GM10266 (cell line): ENCODE data around the gene RNF181.

ENCODE experiments used
- DNase-seq: peaks from one replicate; pipeline ENCODE4 v3.0.0; 2012; ENCODE audit errors: extremely low spot score
- TF ChIP-seq, protein P1 (sequence below): IDR thresholded peaks from 2 replicates; pipeline ENCODE4 v1.5.1; 2012; ENCODE audit warnings: mild to moderate bottlenecking, low read depth; ENCODE audit not compliant: control insufficient read depth, insufficient read depth; ENCODE audit errors: missing control alignments

RNF181 gene

DNA sequence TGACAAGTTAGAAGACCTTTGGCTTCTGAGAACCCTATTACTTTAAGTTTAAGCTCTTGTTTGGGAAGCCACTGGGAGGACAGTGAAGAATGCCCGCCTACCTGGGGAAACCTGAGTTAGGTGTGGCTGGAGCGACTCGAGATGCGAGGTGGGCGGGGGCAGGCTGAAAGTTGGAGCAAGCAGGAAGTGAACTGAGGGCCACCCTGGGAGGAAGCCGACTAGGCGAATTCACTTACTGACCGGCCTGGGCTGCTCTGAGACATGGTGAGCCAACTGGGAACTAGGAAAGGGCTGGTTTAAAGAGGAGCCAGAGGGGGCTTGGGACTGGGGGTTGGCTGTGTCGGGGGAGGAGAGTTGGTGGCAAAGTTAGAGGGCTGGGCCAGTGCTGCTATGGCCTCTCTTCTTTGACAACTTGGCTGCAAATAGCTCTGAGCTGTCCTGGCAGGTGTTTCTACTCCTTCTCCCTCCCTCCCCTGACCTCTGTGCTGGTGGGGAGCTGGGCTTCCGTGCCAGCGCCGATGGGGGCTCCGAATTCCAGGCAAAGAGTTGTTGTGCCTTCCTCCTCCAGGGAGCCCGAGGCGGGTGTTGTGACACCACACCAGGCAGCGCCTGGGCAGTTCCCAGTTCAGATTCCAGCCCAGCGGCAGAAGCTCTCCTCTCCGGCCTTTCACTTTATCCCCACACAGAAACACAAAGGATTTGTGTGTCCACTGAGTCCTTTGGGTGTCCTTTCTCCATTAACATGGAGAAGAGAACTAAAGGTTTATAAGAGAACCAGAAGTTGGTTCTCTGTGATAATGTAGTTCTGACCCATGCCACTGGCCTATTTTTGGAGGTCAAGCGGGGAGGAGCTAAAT lies 17.9 kb upstream of the RNF181 start, which contains the start of gene VAMP8:
VAMP8 (plus strand) TSS at position 201 of the 857 bp plus-strand sequence; CDS start at position 262, 61 bp downstream.
- DNase-seq: peak; percentile 73
- TF ChIP-seq, protein P1, sequence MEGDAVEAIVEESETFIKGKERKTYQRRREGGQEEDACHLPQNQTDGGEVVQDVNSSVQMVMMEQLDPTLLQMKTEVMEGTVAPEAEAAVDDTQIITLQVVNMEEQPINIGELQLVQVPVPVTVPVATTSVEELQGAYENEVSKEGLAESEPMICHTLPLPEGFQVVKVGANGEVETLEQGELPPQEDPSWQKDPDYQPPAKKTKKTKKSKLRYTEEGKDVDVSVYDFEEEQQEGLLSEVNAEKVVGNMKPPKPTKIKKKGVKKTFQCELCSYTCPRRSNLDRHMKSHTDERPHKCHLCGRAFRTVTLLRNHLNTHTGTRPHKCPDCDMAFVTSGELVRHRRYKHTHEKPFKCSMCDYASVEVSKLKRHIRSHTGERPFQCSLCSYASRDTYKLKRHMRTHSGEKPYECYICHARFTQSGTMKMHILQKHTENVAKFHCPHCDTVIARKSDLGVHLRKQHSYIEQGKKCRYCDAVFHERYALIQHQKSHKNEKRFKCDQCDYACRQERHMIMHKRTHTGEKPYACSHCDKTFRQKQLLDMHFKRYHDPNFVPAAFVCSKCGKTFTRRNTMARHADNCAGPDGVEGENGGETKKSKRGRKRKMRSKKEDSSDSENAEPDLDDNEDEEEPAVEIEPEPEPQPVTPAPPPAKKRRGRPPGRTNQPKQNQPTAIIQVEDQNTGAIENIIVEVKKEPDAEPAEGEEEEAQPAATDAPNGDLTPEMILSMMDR: no peak

DNA sequence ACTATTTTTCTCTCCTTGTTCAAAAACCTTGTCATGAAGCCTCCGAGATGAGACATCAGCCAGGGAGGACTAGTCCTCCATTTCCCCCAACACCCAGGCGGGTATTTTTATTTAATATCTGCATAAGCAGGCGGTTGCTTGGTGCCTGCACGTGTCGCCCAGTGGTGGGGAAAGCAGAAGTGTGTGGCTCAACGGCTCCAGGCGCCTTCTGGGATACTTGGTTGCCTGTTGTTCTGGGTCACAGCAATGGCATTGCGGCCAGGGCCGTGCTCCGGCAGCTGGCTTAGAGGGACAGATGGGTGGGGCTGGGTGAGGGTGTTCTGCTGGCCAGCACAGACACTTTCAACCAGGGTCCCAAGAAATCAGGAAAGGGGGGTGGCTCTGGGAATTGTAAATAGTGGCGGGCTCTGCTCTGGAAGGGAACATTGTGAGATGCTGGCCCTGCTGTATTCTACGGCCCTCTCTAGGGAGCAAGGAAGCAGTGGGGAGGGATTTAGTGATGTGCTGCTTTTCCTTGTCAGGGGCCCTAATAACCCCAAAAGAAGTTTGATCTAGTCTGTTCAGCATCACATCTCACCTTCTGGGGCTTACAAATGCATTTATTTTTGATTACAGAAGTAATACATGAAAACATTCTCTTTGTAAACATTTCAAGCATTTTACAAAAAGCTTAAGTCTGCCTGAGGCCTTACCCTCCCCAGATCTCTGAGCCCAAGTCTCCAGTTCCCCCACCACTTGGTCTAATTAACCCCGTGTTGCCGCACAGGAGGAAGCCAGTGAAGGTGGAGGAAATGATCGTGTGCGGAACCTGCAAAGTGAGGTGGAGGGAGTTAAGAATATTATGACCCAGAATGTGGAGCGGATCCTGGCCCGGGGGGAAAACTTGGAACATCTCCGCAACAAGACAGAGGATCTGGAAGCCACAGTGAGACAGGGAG lies 17.0 kb upstream of the RNF181 start:
- DNase-seq: peak; percentile 51
- TF ChIP-seq, protein P1: no peak

DNA sequence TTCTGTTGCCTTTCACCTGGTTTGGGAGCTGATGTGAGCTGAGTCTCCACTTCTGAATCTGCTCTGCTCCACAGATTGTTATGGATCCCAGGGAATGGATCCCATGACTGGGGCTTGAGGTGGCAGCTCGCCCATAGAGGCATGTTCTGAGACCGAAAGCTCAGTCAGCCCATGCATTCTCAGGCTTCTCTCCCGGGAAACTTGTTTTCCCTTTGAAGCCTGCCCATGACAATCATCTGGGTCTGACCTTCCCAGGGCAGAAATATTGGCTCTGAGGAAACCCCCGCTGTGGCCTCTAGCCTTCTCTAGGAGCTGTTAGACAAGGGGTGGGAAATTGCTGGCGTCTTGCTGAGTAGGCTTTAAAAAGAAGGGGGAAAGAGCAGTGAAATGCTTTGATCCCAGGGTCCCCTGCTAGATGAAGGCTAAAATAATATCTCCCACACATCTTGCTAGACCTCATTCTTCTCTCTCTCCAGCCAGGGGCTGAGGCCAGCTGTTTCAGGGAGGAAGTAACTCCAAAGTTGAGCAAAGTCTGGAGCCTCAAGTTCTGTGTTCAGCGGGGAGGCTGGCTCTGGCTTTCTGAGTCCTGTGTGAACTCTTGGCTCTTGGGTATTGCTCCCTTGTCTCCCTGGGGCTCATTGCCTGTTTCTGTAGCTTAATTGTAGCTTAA lies 16.1 kb upstream of the RNF181 start:
- DNase-seq: peak; percentile 49
- TF ChIP-seq, protein P1: no peak

DNA sequence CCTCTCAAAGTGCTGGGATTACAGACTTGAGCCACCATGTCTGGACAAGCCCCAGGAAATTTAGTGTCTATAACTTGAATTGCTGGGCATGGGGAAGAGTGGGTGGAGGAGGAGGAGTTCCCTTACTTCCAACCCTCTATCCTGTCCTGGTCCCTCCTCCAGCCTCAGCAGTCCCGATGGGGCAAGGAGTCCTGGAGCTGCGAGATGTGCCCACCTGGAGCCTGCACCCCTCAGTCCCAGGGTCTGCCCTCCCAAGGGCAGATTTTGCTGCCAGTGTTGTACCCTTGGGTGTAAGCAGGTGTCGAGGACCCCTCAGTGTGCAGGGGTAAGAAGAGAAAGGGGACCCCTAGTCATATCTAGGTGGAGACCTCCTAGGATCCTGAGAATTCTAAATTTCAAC lies 15.3 kb upstream of the RNF181 start:
- no peak for DNase-seq
- TF ChIP-seq, protein P1: no peak

DNA sequence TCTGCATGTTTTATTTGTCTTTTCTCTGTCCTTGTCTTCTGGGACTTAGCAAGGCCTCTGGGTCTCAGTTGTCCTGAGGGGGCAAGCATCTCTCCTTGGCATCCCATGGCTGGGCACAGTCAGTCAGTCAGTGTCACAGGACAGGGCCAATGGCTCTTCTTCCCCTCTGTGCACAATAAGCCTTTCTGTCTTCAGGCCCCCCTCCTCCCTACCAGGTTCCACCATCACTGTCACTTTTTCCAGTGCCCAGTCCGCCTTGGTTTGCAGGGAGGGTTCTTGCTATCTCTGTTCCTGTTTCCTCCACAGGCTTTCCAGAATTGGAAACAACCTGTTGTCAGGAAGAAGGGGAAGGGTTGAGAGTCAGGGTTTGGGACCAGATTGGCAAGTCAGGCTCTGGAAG lies 13.1 kb upstream of the RNF181 start:
- TF ChIP-seq, protein P1: no peak
- DNase-seq: no peak

DNA sequence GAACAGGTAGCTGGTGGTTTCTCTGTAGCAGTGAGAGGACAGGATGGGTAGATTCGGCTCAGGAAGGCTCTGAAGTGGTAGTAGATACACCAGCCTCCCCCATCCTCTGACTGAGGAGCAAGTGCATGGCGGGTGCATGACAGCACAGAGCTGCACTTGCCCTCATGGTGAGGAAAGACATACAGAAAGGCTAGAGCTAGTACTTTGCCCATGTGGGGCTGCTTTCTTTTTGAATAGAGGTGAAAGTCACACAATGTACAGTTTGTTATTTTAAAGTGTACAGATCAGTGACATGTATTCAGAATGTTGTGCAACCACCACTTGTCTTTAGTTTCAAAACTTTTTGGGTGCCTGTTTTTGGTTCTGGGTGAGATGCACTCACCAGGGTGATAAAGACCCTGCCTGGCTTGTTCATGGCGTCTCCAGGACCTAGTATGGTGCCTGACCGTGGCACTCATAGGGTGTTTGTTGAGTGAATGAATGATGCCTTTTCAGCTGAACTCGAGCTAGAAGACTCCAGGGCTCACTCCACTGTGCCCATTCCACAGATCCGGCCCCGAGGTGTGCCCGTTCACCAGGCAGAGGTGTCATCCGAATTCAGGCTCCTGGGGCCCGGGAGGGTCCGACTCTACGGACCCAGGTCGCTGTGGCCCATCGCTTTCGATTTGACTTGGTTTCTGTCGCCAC lies 11.7 kb upstream of the RNF181 start:
- TF ChIP-seq, protein P1: no peak
- DNase-seq: peak; percentile 56
